GM12878 (cell line): Measurements from ENCODE around the gene PEX26. TPM values are rescaled to one million over a fixed set of nuclear protein-coding genes. Genes with fewer than 3 reads are reported as not detected.
A peak's percentile ranks its signal among the peaks of the same experiment; 100 is the strongest.
"Not testable (repeated sequence)": the region's sequence is repeated elsewhere in the genome, so short reads cannot be mapped to it uniquely, and the experiment has no call there.

Experiments used
- ATAC-seq: fragments of 200-7000 bp; cut with Tn5 transposase; 3 replicates; pipeline ENCODE4 v1.9.1; 2020; ENCODE audit warnings: mild to moderate bottlenecking, moderate library complexity
- BruUV-seq: library from RNA; stranded (reverse); fragments of 400-500 nt; replicated peaks from 2 replicates; lab custom pipeline; 2021; lab: Mats Ljungman, UMichigan
- CTCF ChIA-PET: fragments of 300-600 bp; sonication (Branson Sonifier 250); formaldehyde crosslinking; extraction: SDS; loops from one replicate; lab custom pipeline; 2021; ENCODE audit warnings: inconsistent platforms; lab: Yijun Ruan, JAX
- POLR2A ChIA-PET: fragments of 350-600 bp; formaldehyde crosslinking; extraction: SDS; loops from one replicate; lab custom pipeline; 2021; ENCODE audit warnings: inconsistent platforms; lab: Charles Lee
- RAD21 ChIA-PET: fragments of 300-600 bp; sonication (Branson Sonifier 250); formaldehyde crosslinking; loops from one replicate; lab custom pipeline; 2023; ENCODE audit warnings: antibody characterized with exemption; ENCODE audit not compliant: unreplicated experiment; lab: Charles Lee
- SMC1A ChIA-PET: fragments of 300-600 bp; sonication (Branson Sonifier 250); formaldehyde crosslinking; loops from one replicate; lab custom pipeline; 2023; ENCODE audit not compliant: unreplicated experiment, uncharacterized antibody; lab: Charles Lee
- DNase-seq: peaks from one replicate; pipeline ENCODE4 v3.0.0-alpha.2; 2011; ENCODE audit warnings: low read depth, low spot score
- FAIRE-seq: peaks from 3 replicates; lab custom pipeline; 2011; peaks lifted over from hg19 to GRCh38; lab: Jason Lieb, UNC
- H2AFZ ChIP-seq: 2 replicates; pipeline ENCODE4 v1.6.0; 2011; ENCODE audit warnings: low read depth, low read length, control low read depth; ENCODE audit not compliant: control insufficient read depth
- H3K27ac ChIP-seq: 2 replicates; pipeline ENCODE4 v1.5.1; 2011; ENCODE audit warnings: control low read depth; ENCODE audit not compliant: control insufficient read depth, insufficient read depth
- H3K27me3 ChIP-seq, 2 experiments: replicated peaks in 1 of 2; 2 replicates each; pipeline versions ENCODE4 v1.6.0 to v1.6.1; 2011; ENCODE audit warnings: low read length in 1 of 2; ENCODE audit not compliant: control insufficient read depth in 2 of 2, insufficient read depth in 2 of 2
- H3K36me3 ChIP-seq, 2 experiments: 2 replicates each; pipeline ENCODE4 v1.5.1; 2011; ENCODE audit warnings: low read length in 1 of 2; ENCODE audit not compliant: control insufficient read depth in 2 of 2, insufficient read depth in 2 of 2
- H3K4me1 ChIP-seq: 2 replicates; pipeline ENCODE4 v1.6.1; 2011; ENCODE audit warnings: mild to moderate bottlenecking, low read length, moderate library complexity, mixed read lengths; ENCODE audit not compliant: control insufficient read depth, insufficient read depth
- H3K4me2 ChIP-seq: 2 replicates; pipeline ENCODE4 v1.6.0; 2011; ENCODE audit warnings: control low read depth; ENCODE audit not compliant: control insufficient read depth, insufficient read depth
- H3K4me3 ChIP-seq: fragments of 200-600 bp; sonication (generic); 2 replicates; pipeline ENCODE4 v1.5.1; 2016
- H3K79me2 ChIP-seq: 2 replicates; pipeline ENCODE4 v1.6.0; 2011; ENCODE audit warnings: low read length; ENCODE audit not compliant: control insufficient read depth, insufficient read depth
- H3K9ac ChIP-seq: 2 replicates; pipeline ENCODE4 v1.8.0; 2011; ENCODE audit warnings: low read length, control low read depth, mixed read lengths; ENCODE audit not compliant: control insufficient read depth, insufficient read depth
- H3K9me3 ChIP-seq: replicated peaks from 3 replicates; pipeline ENCODE4 v1.5.1; 2011; ENCODE audit warnings: mild to moderate bottlenecking, low read length; ENCODE audit not compliant: control insufficient read depth, insufficient read depth
- H4K20me1 ChIP-seq: 2 replicates; pipeline ENCODE4 v1.6.0; 2011; ENCODE audit not compliant: control insufficient read depth, insufficient read depth
- DPF2 ChIP-seq: fragments of 450-650 bp; IDR thresholded peaks from 2 replicates; pipeline ENCODE4 v1.6.1; 2017; ENCODE audit warnings: mild to moderate bottlenecking
- ETV6 ChIP-seq, 2 experiments: fragments of 450-650 bp in 1 of 2; IDR thresholded peaks in 1 of 2; conservative IDR thresholded peaks in 1 of 2; 2 replicates each; pipeline ENCODE4 v1.6.1; 2014; ENCODE audit warnings: antibody characterized with exemption in 1 of 2, borderline replicate concordance in 1 of 2, low read depth in 1 of 2, mild to moderate bottlenecking in 1 of 2, moderate library complexity in 1 of 2
- GABPA ChIP-seq: IDR thresholded peaks from 2 replicates; pipeline ENCODE4 v1.6.1; 2014; ENCODE audit warnings: antibody characterized with exemption, low read depth, mild to moderate bottlenecking, inconsistent platforms
- MEF2A ChIP-seq: IDR thresholded peaks from 2 replicates; pipeline ENCODE4 v1.6.1; 2011; ENCODE audit warnings: low read depth, mild to moderate bottlenecking, low read length, moderate library complexity; ENCODE audit not compliant: insufficient read depth
- PAX5 ChIP-seq: IDR thresholded peaks from 2 replicates; pipeline ENCODE4 v1.6.1; 2011; ENCODE audit warnings: low read depth, low read length, borderline replicate concordance
- RAD51 ChIP-seq: fragments of 450-650 bp; IDR thresholded peaks from 2 replicates; pipeline ENCODE4 v1.6.1; 2016; ENCODE audit warnings: moderate library complexity, mild to moderate bottlenecking, inconsistent platforms
- SIX5 ChIP-seq: IDR thresholded peaks from 2 replicates; pipeline ENCODE4 v1.6.1; 2011; ENCODE audit warnings: mild to moderate bottlenecking, low read depth, low read length, moderate library complexity; ENCODE audit not compliant: severe bottlenecking
- SMAD5 ChIP-seq: IDR thresholded peaks from 2 replicates; pipeline ENCODE4 v1.6.1; 2016; ENCODE audit warnings: antibody characterized with exemption, low read depth
- SMARCA5 ChIP-seq: fragments of 450-650 bp; IDR thresholded peaks from 2 replicates; pipeline ENCODE4 v1.6.1; 2017; ENCODE audit warnings: mild to moderate bottlenecking
- SPI1 ChIP-seq: IDR thresholded peaks from 2 replicates; pipeline ENCODE4 v1.6.1; 2011; ENCODE audit warnings: low read depth, mild to moderate bottlenecking, low read length, moderate library complexity, borderline replicate concordance; ENCODE audit not compliant: insufficient read depth
- ZNF622 ChIP-seq: fragments of 450-650 bp; IDR thresholded peaks from 2 replicates; pipeline ENCODE4 v1.6.1; 2017; ENCODE audit warnings: mild to moderate bottlenecking, inconsistent platforms
- WGBS: methylation state at CpG from one replicate; pipeline ENCODE4 v1.1.6; 2016; ENCODE audit warnings: low lambda C conversion rate; ENCODE audit not compliant: insufficient replicate concordance, insufficient coverage; ENCODE audit errors: missing lambda C conversion rate; 5-methylcytosine and 5-hydroxymethylcytosine counted together
- in situ Hi-C: fragments of 300-500 bp; cut with MboI; formaldehyde crosslinking; loops from 9 replicates; pipeline ENCODE4 v1.14.3; 2018; ENCODE audit warnings: mixed read lengths
- intact Hi-C: fragments of 100-400 bp; cut with micrococcal nuclease; formaldehyde crosslinking; loops from one replicate; pipeline ENCODE4 v1.14.2; 2022; ENCODE audit not compliant: unreplicated experiment
- polyA plus RNA-seq, 11 experiments: library from polyadenylated mRNA; depleted of rRNA in 4 of 11; unstranded in 6 of 11; stranded (reverse) in 5 of 11; fragments of >200 nt; fragmentation: Nextera tagmentation in 4 of 11; fragmentation: Illumina TruSeq in 1 of 11; extraction: Ambion mirVana in 4 of 11; extraction: Trizol in 1 of 11; gene quantifications; 1 replicate in 1 of 11; 2 replicates in 10 of 11; pipeline versions ENCODE4 v1.2.1 to v1.2.3, GENCODE V29; 2011 to 2016; ENCODE audit warnings: inconsistent platforms in 2 of 11, missing spikeins in 2 of 11, low read depth in 1 of 11
- total RNA-seq, 4 experiments: library from RNA; depleted of rRNA in 3 of 4; stranded (reverse); fragments of >200 nt in 3 of 4; fragmentation: Illumina TruSeq in 1 of 4; extraction: Trizol in 1 of 4; gene quantifications; 2 replicates each; pipeline versions ENCODE4 v1.2.1 to v1.2.3, GENCODE V29; 2013 to 2021
- TF ChIP-seq, protein P1 (sequence below): IDR thresholded peaks from 2 replicates; pipeline ENCODE4 v1.6.1; 2012; ENCODE audit warnings: low read length, inconsistent platforms

PEX26 gene
- total and polyA plus RNA-seq, 10 of the 15 experiments (the other 5 are each of a cell fraction or from before 2014, with no cell fraction given) = 0.79 to 50.8 (median 22.4) TPM

GRCh38 chr22:18063715-18064114 lies 14.1 kb upstream of the PEX26 start:
- ChIA-PET RAD21 (interaction anchor here (1.0 to 3.7 kb wide), 3 partner anchors 13 to 234 kb away, joined by 3 to 40 read pairs (median 3); partner anchors contain the start of gene PEX26), POLR2A (interaction anchor here (0.6 kb wide), 1 partner anchor 188 kb away, joined by 3 read pairs; no protein-coding TSS in a partner anchor), CTCF (interaction anchor here (0.6 to 3.7 kb wide), 7 partner anchors 9 to 508 kb away, joined by 3 to 21 read pairs (median 4); no protein-coding TSS in a partner anchor), SMC1A (interaction anchor here (0.6 to 3.8 kb wide), 5 partner anchors 8 to 99 kb away, joined by 3 to 51 read pairs (median 3); partner anchors contain the start of gene PEX26)
- H3K4me2 ChIP-seq, H3K9me3 ChIP-seq, H3K27me3 ChIP-seq, intact Hi-C loops, ATAC-seq, H3K4me3 ChIP-seq, H3K27ac ChIP-seq, H3K9ac ChIP-seq, H4K20me1 ChIP-seq, DNase-seq, H3K79me2 ChIP-seq, H3K36me3 ChIP-seq, BruUV-seq, FAIRE-seq, in situ Hi-C loops, H2AFZ ChIP-seq: not testable (repeated sequence)
- WGBS = 65% methylated on average over 6 of the region's 6 CpGs
- H3K4me1 ChIP-seq = peaks cover 17% of the 10 kb centered on the region
- TF ChIP-seq ETV6 (conservative IDR thresholded peaks at IDR 0.05 in 1 of 2, IDR thresholded peaks at IDR 0.05 in 1 of 2; ENCODE audit: borderline replicate concordance in 1 of 2, low read depth in 1 of 2) = peak in 1 of 2 experiments; percentile 48; a peak in 1 of 4 replicates

- FAIRE-seq = no peak
- no peaks in the 10 kb centered on the region for H3K79me2 ChIP-seq
- intact Hi-C loops (loop anchor here (5.0 kb wide), 1 partner anchor 37 kb away; no protein-coding TSS in a partner anchor), in situ Hi-C loops (loop anchor here (5.0 kb wide), 1 partner anchor 232 kb away; no protein-coding TSS in a partner anchor)
- no peak for ATAC-seq
- ChIA-PET POLR2A (interaction anchor here (0.5 to 2.4 kb wide), 5 partner anchors 8 to 377 kb away, joined by 3 to 11 read pairs (median 6); partner anchors contain the start of gene MICAL3), CTCF (interaction anchor here (0.8 to 5.6 kb wide), 5 partner anchors 9 to 234 kb away, joined by 3 to 34 read pairs (median 4); partner anchors contain the start of gene PEX26), SMC1A (interaction anchor here (1.1 to 8.7 kb wide), 6 partner anchors 8 to 70 kb away, joined by 3 to 67 read pairs (median 9); partner anchors contain the start of gene PEX26), RAD21 (interaction anchor here (0.8 to 3.5 kb wide), 3 partner anchors 8 to 100 kb away, joined by 3 to 33 read pairs (median 18); partner anchors contain the start of gene PEX26)
- no peak overlapping the region for H3K9ac ChIP-seq
- H3K27ac ChIP-seq = no peak overlapping the region
- no peak overlapping the region for H3K4me3 ChIP-seq
- no peaks in the 10 kb centered on the region for H3K27me3 ChIP-seq
- WGBS = 71% methylated on average over 7 of the region's 7 CpGs
- H3K4me1 ChIP-seq = peaks cover 17% of the 10 kb centered on the region
- no peaks in the 10 kb centered on the region for H4K20me1 ChIP-seq
- no peak for DNase-seq
- no TSS peak for BruUV-seq
- H3K36me3 ChIP-seq = no peaks in the 10 kb centered on the region
- no peak overlapping the region for H2AFZ ChIP-seq
- H3K4me2 ChIP-seq = no peak overlapping the region
- H3K9me3 ChIP-seq = no peaks in the 10 kb centered on the region
- TF ChIP-seq PAX5 (no peak), SMAD5 (no peak), GABPA (no peak), SPI1 (no peak), ZNF622 (no peak), SMARCA5 (no peak), SIX5 (no peak), DPF2 (no peak), RAD51 (no peak), MEF2A (no peak)
- TF ChIP-seq, protein P1, sequence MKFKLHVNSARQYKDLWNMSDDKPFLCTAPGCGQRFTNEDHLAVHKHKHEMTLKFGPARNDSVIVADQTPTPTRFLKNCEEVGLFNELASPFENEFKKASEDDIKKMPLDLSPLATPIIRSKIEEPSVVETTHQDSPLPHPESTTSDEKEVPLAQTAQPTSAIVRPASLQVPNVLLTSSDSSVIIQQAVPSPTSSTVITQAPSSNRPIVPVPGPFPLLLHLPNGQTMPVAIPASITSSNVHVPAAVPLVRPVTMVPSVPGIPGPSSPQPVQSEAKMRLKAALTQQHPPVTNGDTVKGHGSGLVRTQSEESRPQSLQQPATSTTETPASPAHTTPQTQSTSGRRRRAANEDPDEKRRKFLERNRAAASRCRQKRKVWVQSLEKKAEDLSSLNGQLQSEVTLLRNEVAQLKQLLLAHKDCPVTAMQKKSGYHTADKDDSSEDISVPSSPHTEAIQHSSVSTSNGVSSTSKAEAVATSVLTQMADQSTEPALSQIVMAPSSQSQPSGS = no peak
These were observed 13.2 kb upstream of the PEX26 start for GRCh38 chr22:18064636-18065035.
